Endothelial cell of hepatic sinusoid (primary cell): ENCODE results near the gene BYSL.

ENCODE experiments used
- in situ Hi-C: cut with HindIII; loops from 2 replicates; pipeline ENCODE4 v1.10.0; 2017; ENCODE audit warnings: low sequenced_read_pairs

The BYSL gene

DNA sequence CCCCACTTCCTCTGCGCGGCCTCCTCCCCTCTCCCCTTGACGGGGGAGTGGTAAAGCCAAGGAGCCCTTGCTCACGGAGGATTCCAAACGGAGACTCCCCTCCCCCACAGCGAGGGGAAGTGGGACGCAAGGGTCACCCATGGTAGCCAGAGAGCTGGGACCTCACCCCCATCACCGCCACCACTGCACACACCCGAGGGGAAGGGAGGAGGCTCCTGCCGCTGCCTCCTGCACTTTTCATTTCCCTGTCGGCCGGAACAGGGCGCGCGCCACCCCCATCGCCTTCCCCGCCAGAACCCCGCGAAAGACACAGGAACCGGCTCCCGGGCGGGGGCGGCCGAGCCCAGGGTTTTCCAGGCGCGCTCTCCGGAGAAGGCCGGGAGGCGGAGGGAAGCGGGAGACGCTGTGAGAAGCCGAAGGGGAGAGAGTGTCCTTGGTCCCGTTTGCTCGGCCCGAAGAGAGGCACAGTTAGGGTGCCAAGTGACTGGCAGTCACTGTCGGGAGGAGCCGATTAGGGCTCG lies 19.5 kb downstream of the BYSL start:
- in situ Hi-C loops, result loop anchor here (25.0 kb wide), 1 partner anchor 154 kb away; the partner anchor contains the start of genes FRS3, PRICKLE4 and TOMM6

DNA sequence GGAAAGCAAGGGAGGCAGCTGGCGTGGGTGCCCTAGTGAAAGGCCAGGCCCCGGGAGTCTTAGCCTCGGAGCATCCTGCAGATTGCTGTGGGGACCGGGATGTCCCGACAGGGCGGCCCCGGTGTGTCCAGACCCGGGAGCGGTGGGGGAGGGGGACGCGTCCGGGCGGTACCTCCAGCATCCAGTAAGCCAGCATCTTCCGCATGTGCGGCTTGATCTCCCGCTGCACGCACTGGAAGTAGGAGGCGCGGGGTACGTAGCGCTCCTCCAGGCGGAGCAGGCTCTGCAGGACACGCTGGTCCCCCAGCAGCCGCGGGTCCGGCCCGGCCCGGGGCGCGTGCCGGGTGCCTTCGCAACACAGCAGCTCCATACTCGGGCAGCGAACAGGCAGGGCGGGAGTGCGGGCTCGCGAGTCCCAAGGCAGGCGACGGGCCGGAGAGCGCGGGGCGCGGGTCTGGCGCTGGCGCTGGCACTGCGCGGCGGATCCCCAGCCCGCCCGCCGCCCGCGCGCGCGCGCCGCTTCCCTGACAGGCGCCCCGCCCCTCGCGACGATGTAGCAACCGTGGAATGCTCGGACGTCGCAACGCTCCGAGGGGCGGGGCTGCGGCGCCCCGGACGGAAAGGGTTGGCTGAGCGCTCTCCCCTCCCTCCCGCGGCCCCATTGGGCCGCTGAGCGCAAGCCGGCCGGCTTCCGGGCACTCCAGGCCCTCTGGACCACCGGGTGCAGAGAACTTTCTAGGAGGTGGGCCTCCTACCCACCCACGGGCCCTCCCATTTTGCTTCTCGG lies 20.2 kb downstream of the BYSL start, which contains the start of gene CCND3:
TSS of gene CCND3 (minus strand) at position 529 of the 787 bp plus-strand sequence. CDS start at position 370, 159 bp downstream.
- in situ Hi-C loops, result loop anchor here (25.0 kb wide), 1 partner anchor 154 kb away; the partner anchor contains the start of genes FRS3, PRICKLE4 and TOMM6

DNA sequence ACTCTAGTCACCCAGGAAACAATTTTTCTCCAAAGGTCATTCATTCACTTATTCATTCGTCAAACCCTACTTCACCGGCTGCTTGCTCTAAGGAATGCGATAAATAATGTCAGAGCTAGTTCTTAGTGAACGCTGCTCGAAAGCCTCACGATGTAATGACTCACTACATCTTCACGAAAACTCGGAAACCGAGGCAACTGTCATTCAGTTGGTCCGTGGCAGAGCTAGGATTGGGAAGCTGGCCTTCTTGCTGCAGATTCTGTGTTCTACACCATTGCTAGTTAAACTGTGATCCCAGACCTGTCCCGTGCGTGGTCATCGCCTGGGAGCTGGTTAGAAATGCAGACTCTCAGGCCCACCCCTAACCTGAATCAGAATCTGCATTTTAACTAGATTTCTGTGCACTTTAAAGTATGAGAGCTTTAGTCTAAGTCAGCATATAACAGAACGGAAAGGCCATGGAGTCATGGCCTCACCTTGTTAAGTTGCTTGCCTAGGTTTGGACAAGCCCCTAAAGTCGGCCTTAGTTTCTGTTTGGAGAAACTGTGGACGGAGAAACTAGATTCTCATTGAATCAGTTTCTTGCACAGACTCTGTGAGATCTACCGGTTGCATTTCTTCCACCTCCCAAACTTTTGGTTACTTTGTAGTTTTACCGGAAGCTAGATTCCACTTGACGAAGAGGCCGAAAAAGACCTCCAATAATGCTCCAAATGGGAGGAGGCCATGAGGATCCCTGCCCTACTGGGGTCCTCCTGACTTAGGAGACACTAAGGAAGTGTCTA lies 21.0 kb downstream of the BYSL start:
- in situ Hi-C loops, result loop anchor here (25.0 kb wide), 1 partner anchor 155 kb away; the partner anchor contains the start of genes FRS3, PRICKLE4 and TOMM6

- in situ Hi-C loops, result loop anchor here (25.0 kb wide), 1 partner anchor 156 kb away; the partner anchor contains the start of genes FRS3, PRICKLE4 and TOMM6
Measured at GRCh38 chr6:41942882-41943281, 21.6 kb downstream of the BYSL start.

GRCh38 chr6:41943456-41943855 lies 22.2 kb downstream of the BYSL start:
- in situ Hi-C loops, result loop anchor here (25.0 kb wide), 1 partner anchor 156 kb away; the partner anchor contains the start of genes FRS3, PRICKLE4 and TOMM6

- in situ Hi-C loops, result loop anchor here (25.0 kb wide), 1 partner anchor 160 kb away; the partner anchor contains the start of genes FRS3, PRICKLE4 and TOMM6
Measured at GRCh38 chr6:41947581-41948220, 26.4 kb downstream of the BYSL start.

DNA sequence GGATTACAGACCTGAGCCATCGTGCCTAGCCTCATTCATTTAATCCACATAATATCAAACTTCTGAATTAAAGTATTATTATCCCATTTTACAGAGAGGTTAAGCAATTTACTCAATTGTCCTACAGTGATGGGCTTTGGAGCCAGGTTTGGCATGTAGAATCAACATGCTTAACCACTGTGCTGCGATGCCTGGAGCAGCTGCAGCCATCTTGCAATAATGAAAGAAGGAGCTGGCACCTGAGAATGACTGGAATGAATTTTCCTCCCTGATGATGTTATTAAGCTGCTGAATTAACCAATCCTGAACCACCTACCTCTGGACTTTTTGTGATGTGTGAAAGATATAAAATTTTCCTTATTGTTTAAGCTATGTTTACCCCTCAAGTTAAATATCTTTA lies 33.4 kb downstream of the BYSL start:
- in situ Hi-C loops, result no loop called here

- in situ Hi-C loops, result no loop called here
Measured at GRCh38 chr6:41955412-41955811, 34.1 kb downstream of the BYSL start.

DNA sequence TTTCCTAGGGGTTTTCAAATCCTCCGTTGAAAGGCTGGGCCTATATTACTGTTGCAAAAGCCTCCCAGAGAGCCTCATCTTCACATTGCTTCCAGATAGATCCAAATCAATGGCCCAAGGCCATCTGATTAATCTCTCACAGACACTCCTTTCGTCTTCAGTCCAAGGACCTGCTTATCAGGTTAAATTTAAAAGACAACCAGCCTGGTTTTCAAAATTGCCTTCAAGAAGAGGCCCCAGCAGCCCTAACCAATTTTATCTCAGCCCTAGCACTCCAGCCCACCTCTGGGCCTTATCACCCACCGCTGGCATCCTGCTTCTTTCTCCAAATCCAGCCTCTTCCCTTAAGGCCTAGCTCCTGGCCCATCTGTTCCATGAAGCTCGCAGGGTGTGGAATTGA lies 35.8 kb downstream of the BYSL start:
- in situ Hi-C loops, result no loop called here

DNA sequence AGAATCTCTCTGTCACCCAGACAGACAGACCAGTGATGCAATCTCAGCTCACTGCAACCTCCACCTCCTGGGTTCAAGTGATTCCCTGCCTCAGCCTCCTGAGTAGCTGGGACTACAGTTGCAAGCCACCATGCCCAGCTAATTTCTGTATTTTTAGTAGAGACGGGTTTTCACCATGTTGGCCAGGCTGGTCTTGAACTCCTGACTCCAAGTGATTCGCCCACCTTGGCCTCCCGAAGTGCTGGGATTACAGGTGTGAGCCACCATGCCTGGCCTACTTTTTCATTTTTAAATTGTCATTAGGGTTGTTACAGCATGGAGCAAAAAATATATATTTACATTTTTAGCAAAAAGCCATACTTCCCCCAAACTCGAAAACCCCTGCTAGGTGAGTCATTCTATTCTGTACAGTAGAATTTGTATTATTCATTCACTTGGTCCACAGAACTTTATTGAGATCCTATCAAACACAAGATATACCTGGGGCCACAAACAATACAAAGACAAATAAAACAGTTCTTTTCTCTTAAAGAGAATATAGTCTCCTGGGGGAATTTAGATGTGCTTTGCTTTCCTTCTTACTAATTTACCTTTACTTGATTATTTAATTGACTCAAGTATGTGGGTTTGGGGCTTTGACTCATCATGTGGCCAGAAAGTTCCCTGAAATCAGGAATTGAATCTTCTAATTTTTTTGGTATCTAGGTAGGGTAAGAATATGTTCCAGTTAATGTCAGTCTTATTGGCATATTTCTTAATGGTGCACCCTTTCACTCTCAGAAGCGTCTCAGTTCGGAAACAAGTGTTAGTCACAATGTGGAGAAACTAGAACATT lies 36.9 kb downstream of the BYSL start:
- in situ Hi-C loops, result no loop called here

DNA sequence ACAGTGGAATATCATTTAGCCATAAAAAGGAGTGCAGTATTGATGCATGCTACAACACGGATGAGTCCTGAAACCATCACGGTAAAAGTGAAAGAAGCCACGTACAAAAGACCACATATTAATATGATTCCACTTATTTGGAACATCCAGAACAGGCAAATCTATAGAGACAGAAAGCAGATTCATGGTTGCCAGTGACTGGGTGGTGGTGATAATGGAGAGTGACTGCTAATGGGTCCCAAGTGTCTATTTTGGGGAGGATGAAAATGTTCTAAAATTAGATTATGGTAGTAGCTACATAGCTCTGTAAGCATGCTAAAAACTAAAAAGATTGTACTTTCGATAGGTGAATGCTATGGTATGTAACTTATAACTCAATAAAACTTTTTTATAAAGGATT lies 38.7 kb downstream of the BYSL start:
- in situ Hi-C loops, result no loop called here

DNA sequence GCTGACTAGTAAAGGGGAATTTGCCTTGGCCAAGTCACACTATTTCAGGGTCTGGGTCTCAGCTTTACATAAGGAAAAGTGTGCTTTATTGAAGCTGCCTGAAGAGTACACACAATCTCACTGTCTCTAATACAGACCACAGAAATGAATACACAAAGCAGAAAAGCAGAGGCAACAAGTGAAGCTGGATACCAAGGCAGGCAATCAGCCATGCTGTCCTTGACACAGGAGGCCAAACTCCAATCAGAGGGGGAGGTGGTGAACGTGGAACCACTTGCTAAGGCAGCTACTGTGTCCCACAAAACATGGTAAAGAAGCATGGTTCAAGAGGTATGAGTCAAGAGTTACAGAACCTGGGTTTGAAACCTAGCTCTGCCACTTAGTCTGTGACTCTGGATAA lies 42.1 kb downstream of the BYSL start:
- in situ Hi-C loops, result no loop called here

DNA sequence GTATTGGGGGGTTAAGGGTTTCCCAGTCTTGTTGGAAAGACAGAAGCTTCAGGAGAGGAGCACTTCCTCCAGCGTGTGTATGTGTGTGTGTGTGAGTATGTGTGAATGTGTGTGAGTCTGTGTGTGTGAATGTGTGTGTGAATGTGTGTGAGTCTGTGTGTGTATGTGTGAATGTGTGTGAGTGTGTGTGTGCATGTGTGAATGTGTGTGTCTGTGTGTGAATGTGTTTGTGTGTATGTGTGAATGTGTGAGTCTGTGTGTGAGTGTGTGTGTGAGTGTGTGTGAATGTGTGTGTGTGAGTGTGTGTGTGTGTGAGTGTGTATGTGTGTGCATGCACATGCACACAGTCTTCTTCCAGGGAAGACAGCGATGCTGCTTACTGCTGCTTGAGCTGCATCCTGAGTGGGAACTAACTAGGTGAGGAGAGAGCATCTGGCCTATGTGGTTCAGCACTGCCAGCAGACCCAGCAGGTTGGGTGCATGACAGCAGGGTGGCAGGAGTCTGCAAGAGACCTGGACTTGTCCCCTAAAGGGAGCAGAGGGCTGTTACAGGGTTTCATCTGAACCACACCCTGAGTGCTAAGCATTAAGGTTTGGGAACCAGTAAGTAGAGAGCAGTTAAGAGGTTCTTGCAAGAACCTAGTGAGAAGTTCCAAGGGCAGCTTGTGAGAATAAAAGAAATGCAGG lies 43.0 kb downstream of the BYSL start:
- in situ Hi-C loops, result no loop called here

GRCh38 chr6:41965429-41966213 lies 44.3 kb downstream of the BYSL start:
- in situ Hi-C loops, result loop anchor here (5.0 kb wide), 1 partner anchor 93 kb away; no protein-coding TSS in a partner anchor

- in situ Hi-C loops, result loop anchor here (5.0 kb wide), 1 partner anchor 94 kb away; no protein-coding TSS in a partner anchor
Measured at GRCh38 chr6:41966214-41966920, 45.1 kb downstream of the BYSL start.

DNA sequence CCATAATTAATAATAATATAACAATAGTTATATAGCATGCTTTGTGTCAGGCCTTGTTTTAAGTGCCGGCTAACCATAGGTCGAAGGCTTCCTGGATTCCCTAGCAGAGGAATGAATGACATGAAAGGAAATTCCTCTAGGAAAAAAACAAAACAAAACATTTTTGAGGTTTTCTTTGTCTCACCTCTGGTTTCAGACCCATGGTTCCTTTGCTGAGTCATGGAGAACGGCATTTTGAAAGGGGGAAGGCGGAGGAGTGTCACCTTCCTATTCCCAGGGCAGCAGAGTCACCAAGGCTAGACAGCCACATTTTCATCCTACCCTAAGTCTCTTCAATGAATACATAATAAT lies 45.6 kb downstream of the BYSL start:
- in situ Hi-C loops, result loop anchor here (5.0 kb wide), 1 partner anchor 95 kb away; no protein-coding TSS in a partner anchor
